Activated T-cell treated with anti-CD3 and anti-CD28 coated beads, Interleukin-2, amount 50 U/mL, for 4 hours (primary cell): ENCODE data around the gene PAPPA2. TPM values are rescaled to one million over a fixed set of nuclear protein-coding genes. Genes with fewer than 3 reads are reported as not detected.
A peak's percentile ranks its signal among the peaks of the same experiment; 100 is the strongest.

ENCODE experiments used
- ATAC-seq, 2 donors: fragments of 200-7000 bp; cut with Tn5 transposase; one replicate each; pipeline ENCODE4 v1.10.0; 2021
- DNase-seq: peaks from one replicate; pipeline ENCODE4 v3.0.0-alpha.2; 2020
- H3K27me3 Mint-ChIP-seq: one replicate; pipeline ENCODE4 v1.8.0; 2021; ENCODE audit warnings: low read depth, mixed read lengths
- H3K36me3 Mint-ChIP-seq: one replicate; pipeline ENCODE4 v1.8.0; 2022; ENCODE audit warnings: mixed read lengths; ENCODE audit not compliant: insufficient read depth
- H3K4me1 Mint-ChIP-seq: one replicate; pipeline ENCODE4 v1.8.0; 2021; ENCODE audit warnings: low read depth, mixed read lengths
- H3K4me3 Mint-ChIP-seq: one replicate; pipeline ENCODE4 v1.8.0; 2021; ENCODE audit warnings: mild to moderate bottlenecking, moderate library complexity, mixed read lengths
- H3K9me3 Mint-ChIP-seq: one replicate; pipeline ENCODE4 v1.8.0; 2021; ENCODE audit warnings: mixed read lengths
- total RNA-seq, 3 donors: library from RNA; stranded (reverse); gene quantifications; one replicate each; pipeline ENCODE4 v1.2.1, GENCODE V29; 2021

The PAPPA2 gene
- total RNA-seq, 3 donors from 2014 or later, result 0.05 TPM; not detected in 2

GRCh38 chr1:176877557-176877956 is 414.6 kb downstream of the PAPPA2 start:
- peaks cover 6% of the 10 kb centered on the region for H3K27me3 Mint-ChIP-seq
- H3K4me1 Mint-ChIP-seq, result no peaks in the 10 kb centered on the region
- no peaks in the 10 kb centered on the region for H3K36me3 Mint-ChIP-seq

GRCh38 chr1:176878750-176879536 is 416.0 kb downstream of the PAPPA2 start:
- H3K27me3 Mint-ChIP-seq, result peaks cover 4% of the 10 kb centered on the region
- H3K4me1 Mint-ChIP-seq, result no peaks in the 10 kb centered on the region
- no peak overlapping the region for H3K4me3 Mint-ChIP-seq
- no peaks in the 10 kb centered on the region for H3K36me3 Mint-ChIP-seq
- H3K9me3 Mint-ChIP-seq, result no peaks in the 10 kb centered on the region
- DNase-seq (no peak), ATAC-seq (peak in 1 of 2 donors; percentile 12)

More at GRCh38 chr1:176877557-176877956, 414.6 kb downstream of the PAPPA2 start:
- DNase-seq (no peak), ATAC-seq (no peak)
- Mint-ChIP-seq H3K4me3 (no peak overlapping the region), H3K9me3 (peaks cover 3% of the 10 kb centered on the region)

DNA sequence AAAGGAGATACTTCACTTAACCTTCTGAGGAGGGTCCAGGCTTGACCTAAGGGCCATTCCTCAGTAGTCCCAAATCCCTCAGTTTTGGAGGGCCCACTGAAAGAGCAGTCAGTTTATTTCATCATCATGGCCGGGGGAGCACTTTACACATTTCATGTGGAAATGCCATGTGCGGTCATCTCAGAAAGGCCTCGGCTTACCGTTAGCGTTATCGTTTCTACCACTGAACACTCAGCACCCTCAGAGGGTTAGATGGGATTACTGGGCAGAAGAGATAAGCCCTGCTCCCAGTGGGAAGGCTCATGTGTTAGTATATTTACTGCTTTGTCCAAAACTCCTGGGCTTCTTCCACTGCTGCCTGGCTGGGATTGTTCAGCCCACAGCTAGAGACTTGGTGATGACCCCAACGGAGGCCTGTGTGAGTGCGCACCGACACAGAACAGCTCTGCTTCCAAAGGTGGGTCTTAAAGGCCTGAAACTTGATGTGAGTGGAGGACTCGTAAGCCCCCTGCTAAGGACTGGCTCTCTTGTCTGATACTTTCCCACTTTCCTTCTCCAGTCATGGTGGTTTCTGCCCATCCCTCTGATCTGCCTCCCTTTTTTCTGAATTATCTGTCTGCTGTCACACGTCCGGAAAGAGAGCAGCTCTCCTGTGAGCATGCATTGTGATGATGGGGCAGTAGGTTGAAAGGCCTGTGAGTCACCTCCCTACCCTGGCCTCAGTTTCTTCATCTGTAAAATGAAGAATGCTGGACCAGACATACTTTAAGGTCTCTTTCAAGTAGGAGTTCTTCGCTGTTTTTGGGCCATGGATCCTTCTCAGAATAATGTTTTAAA is 417.0 kb downstream of the PAPPA2 start:
- Mint-ChIP-seq H3K27me3 (peaks cover 4% of the 10 kb centered on the region), H3K4me1 (no peaks in the 10 kb centered on the region), H3K36me3 (no peaks in the 10 kb centered on the region), H3K4me3 (no peak overlapping the region), H3K9me3 (no peaks in the 10 kb centered on the region)
- ATAC-seq (no peak), DNase-seq (no peak)

- H3K27me3 Mint-ChIP-seq, result peaks cover 7% of the 10 kb centered on the region
- no peak for DNase-seq
- no peaks in the 10 kb centered on the region for H3K4me1 Mint-ChIP-seq
- no peaks in the 10 kb centered on the region for H3K36me3 Mint-ChIP-seq
- no peaks in the 10 kb centered on the region for H3K9me3 Mint-ChIP-seq
- no peak overlapping the region for H3K4me3 Mint-ChIP-seq
- ATAC-seq, result no peak
Observed at GRCh38 chr1:176880955-176881595, 418.1 kb downstream of the PAPPA2 start.

GRCh38 chr1:176884286-176884685 is 421.3 kb downstream of the PAPPA2 start:
- Mint-ChIP-seq H3K4me1 (no peaks in the 10 kb centered on the region), H3K27me3 (peaks cover 3% of the 10 kb centered on the region), H3K36me3 (no peaks in the 10 kb centered on the region), H3K9me3 (no peaks in the 10 kb centered on the region), H3K4me3 (no peak overlapping the region)
- DNase-seq (no peak), ATAC-seq (no peak)

GRCh38 chr1:176884911-176885310 is 421.9 kb downstream of the PAPPA2 start:
- no peak for DNase-seq
- ATAC-seq, result no peak
- no peaks in the 10 kb centered on the region for H3K9me3 Mint-ChIP-seq
- peaks cover 5% of the 10 kb centered on the region for H3K27me3 Mint-ChIP-seq
- H3K4me3 Mint-ChIP-seq, result no peak overlapping the region
- no peaks in the 10 kb centered on the region for H3K36me3 Mint-ChIP-seq
- no peaks in the 10 kb centered on the region for H3K4me1 Mint-ChIP-seq

DNA sequence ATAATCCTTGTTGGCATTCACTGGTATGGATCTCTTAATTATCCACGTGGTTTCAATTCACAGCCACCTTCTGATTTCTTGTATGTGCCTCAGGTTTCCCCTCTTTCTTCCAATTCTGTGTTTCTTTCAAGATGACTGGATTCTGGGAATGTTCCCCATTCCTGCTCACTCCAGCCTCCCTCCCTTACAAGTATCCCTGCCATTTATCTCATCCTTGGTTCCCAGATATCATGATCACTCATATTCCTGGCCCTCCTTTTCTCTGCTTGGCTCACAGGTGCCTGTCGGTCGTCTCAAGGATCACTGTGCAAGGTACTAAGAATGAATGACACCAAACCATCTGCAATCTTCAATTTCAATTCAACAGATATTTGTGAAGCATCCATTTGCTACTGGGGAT is 422.4 kb downstream of the PAPPA2 start:
- no peaks in the 10 kb centered on the region for H3K9me3 Mint-ChIP-seq
- H3K4me1 Mint-ChIP-seq, result no peaks in the 10 kb centered on the region
- no peaks in the 10 kb centered on the region for H3K36me3 Mint-ChIP-seq
- DNase-seq (no peak), ATAC-seq (no peak)
- H3K4me3 Mint-ChIP-seq, result no peak overlapping the region
- peaks cover 5% of the 10 kb centered on the region for H3K27me3 Mint-ChIP-seq

DNA sequence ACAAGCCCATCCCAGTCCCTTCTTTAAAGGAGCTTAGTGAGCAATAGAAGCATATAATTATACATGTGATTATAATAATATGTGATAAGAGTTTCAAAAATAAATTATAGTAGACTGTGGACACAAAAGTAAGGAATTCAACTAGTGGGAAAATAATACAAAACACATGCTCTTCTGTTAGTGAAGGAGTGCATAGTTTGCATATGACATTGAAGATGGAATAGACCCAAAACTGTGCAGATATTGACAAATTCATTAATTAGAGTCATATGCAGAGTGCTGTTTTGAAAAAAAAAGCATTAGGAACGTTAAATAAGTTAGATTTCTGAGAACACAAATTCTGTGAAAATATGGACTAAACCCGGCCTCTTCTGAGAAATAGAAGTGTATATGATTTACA is 422.8 kb downstream of the PAPPA2 start:
- peaks cover 5% of the 10 kb centered on the region for H3K27me3 Mint-ChIP-seq
- ATAC-seq (no peak), DNase-seq (no peak)
- no peaks in the 10 kb centered on the region for H3K36me3 Mint-ChIP-seq
- no peak overlapping the region for H3K4me3 Mint-ChIP-seq
- H3K4me1 Mint-ChIP-seq, result no peaks in the 10 kb centered on the region
- H3K9me3 Mint-ChIP-seq, result no peaks in the 10 kb centered on the region

GRCh38 chr1:176888471-176889032 is 425.6 kb downstream of the PAPPA2 start:
- Mint-ChIP-seq H3K4me1 (no peaks in the 10 kb centered on the region), H3K36me3 (no peaks in the 10 kb centered on the region), H3K9me3 (no peaks in the 10 kb centered on the region), H3K4me3 (no peak overlapping the region), H3K27me3 (peaks cover 5% of the 10 kb centered on the region)
- no peak for ATAC-seq
- DNase-seq, result no peak

GRCh38 chr1:176893625-176894352 is 430.8 kb downstream of the PAPPA2 start:
- DNase-seq (no peak), ATAC-seq (no peak)
- peaks cover 3% of the 10 kb centered on the region for H3K4me1 Mint-ChIP-seq
- H3K9me3 Mint-ChIP-seq, result no peaks in the 10 kb centered on the region
- no peak overlapping the region for H3K4me3 Mint-ChIP-seq
- H3K27me3 Mint-ChIP-seq, result peaks cover 5% of the 10 kb centered on the region
- no peaks in the 10 kb centered on the region for H3K36me3 Mint-ChIP-seq

- ATAC-seq (no peak), DNase-seq (no peak)
- Mint-ChIP-seq H3K27me3 (peaks cover 3% of the 10 kb centered on the region), H3K4me1 (peaks cover 3% of the 10 kb centered on the region), H3K4me3 (no peak overlapping the region), H3K9me3 (no peaks in the 10 kb centered on the region), H3K36me3 (no peaks in the 10 kb centered on the region)
Observed at GRCh38 chr1:176894450-176894849, 431.5 kb downstream of the PAPPA2 start.
